Gastrocnemius medialis (tissue), 4 donors: ENCODE results near the gene COL25A1.

Experiments used
- CTCF ChIP-seq, 5 experiments: fragments of 450-650 bp in 3 of 5; fragments of 200-600 bp in 2 of 5; sonication (generic) in 2 of 5; IDR thresholded peaks in 4 of 5; conservative IDR thresholded peaks in 1 of 5; 1 replicate in 4 of 5; 2 replicates in 1 of 5; pipeline ENCODE4 v1.5.1; 2016 to 2019; ENCODE audit warnings: antibody characterized with exemption in 5 of 5, mild to moderate bottlenecking in 3 of 5, moderate library complexity in 3 of 5
- POLR2A ChIP-seq, 2 donors: fragments of 450-650 bp; IDR thresholded peaks; one replicate each; pipeline ENCODE4 v1.6.1; 2017; ENCODE audit warnings: antibody characterized with exemption in 2 of 2, mild to moderate bottlenecking in 2 of 2, moderate library complexity in 2 of 2

- TF ChIP-seq CTCF (IDR thresholded peaks at IDR 0.05 in 4 of 5, conservative IDR thresholded peaks at IDR 0.05 in 1 of 5) (no peak), POLR2A (IDR thresholded peaks at IDR 0.05) (no peak)
Observed at GRCh38 chr4:109040441-109040840, 262.0 kb downstream of the COL25A1 start.
